Epithelial cell of esophagus (primary cell): ENCODE measurements around the gene PLET1.

Source experiments
- DNase-seq: peaks from one replicate; pipeline ENCODE4 v3.0.0; 2010; ENCODE audit warnings: low read depth
- H3K4me3 ChIP-seq: 2 replicates; pipeline ENCODE4 v1.5.1; 2011; ENCODE audit warnings: mild to moderate bottlenecking, low read length, control low read depth
- TF ChIP-seq, protein P1 (sequence below): IDR thresholded peaks from 2 replicates; pipeline ENCODE4 v1.5.1; 2011; ENCODE audit warnings: low read depth, mild to moderate bottlenecking, low read length, control low read depth, inconsistent platforms; ENCODE audit not compliant: insufficient read depth; ENCODE audit errors: missing control alignments

PLET1 gene

DNA sequence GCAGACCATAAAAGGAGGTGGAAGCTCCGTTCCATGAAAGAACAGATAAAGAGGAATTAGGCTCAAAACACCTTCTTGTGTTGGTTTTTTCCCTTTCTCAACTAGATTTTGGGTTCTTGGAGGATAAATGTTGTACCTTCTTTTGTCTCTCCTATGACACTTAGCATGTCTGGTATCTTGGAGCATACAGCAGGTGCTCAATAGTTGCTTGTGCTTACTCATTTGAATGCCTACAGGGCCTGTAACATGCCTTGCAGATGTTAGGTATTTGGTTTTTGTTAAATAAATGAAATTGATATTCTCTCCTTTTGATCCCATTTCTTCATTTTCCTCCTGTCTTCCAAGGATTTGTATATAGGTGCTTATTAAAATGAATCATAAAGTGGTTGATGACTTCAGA, 16.4 kb upstream of the PLET1 start:
- DNase-seq = no peak
- TF ChIP-seq, protein P1, sequence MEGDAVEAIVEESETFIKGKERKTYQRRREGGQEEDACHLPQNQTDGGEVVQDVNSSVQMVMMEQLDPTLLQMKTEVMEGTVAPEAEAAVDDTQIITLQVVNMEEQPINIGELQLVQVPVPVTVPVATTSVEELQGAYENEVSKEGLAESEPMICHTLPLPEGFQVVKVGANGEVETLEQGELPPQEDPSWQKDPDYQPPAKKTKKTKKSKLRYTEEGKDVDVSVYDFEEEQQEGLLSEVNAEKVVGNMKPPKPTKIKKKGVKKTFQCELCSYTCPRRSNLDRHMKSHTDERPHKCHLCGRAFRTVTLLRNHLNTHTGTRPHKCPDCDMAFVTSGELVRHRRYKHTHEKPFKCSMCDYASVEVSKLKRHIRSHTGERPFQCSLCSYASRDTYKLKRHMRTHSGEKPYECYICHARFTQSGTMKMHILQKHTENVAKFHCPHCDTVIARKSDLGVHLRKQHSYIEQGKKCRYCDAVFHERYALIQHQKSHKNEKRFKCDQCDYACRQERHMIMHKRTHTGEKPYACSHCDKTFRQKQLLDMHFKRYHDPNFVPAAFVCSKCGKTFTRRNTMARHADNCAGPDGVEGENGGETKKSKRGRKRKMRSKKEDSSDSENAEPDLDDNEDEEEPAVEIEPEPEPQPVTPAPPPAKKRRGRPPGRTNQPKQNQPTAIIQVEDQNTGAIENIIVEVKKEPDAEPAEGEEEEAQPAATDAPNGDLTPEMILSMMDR = no peak

DNA sequence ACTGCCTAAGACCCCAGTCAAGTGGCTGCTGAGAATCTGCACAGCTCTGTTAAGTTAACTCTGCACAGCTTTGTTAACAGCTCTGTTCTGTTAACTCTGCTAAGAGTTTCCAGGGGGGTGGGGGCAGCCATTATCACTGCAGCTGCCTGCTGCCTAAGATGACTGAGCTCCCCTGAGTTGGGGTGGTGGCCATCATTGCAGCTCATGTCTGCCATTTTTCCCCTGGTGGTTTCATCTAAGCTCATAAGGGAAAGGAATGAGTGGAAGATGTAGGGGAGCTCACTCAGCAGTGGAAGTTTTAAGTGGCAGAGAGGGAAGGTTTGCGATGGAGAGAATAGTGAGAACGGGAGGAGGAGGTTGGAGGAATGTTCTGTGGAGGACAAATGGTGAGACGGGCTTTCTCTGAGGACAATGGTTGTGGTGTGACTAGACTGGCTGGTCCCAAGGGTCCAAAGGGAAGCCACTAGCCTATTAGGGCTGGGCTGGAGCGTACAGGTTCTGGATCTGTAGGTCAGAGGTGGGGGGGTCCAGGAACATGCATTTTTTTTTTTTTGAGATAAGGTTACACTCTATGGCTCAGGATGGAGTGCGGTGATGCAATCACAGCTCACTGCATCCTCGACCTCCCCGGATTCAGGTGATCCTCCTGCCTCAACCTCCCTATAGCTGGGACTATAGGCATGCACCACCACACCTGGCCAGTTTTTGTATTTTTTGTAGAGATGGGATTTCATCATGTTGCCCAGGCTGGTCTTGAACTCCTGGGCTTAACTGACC, 13.5 kb upstream of the PLET1 start:
- no peak for DNase-seq
- H3K4me3 ChIP-seq = no peak overlapping the region
- TF ChIP-seq, protein P1 = no peak

More for the DNA sequence above, 16.4 kb upstream of the PLET1 start:
- H3K4me3 ChIP-seq = no peak overlapping the region

DNA sequence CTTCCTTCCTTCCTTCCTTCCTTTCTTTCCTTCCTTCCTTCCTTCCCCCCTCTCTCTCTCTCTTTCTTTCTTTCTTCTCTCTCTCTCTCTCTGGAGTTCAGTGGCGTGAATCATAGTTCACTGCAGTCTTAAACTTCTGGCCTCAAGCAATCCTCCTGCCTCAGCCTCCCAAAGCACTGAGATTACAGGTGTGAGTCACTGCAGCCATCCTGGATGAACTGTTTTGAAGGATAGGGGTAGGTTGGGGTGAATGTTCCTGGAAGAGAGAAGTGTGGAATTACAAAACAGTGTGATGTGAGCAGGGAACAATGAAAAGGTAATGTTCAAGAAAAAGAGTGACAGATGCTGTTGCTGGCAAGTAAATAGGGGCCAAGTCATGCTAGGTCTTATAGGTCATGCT, 12.4 kb upstream of the PLET1 start:
- no peak for DNase-seq
- H3K4me3 ChIP-seq = no peak overlapping the region
- TF ChIP-seq, protein P1 = no peak

DNA sequence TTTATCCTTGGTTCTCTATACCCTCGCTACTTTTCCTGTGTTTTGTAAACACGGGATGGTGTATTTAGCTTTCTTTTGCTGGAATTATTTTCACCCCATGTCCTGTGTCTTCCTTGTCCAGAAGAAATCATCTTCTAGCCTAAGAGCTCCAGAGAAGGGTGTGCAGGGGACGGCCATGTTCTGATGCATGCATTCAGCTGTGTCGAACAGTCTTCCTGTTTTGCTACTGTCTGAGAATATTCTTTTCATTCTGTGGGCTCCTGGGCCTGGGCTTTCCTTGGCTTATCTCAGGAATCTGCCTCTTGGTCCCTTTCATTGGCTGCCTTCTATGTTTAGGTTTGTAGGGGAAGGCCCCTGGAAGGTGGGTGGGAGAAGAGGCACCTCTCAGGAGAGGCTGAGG, 10.6 kb upstream of the PLET1 start:
- H3K4me3 ChIP-seq = no peak overlapping the region
- DNase-seq = no peak
- TF ChIP-seq, protein P1 = no peak

DNA sequence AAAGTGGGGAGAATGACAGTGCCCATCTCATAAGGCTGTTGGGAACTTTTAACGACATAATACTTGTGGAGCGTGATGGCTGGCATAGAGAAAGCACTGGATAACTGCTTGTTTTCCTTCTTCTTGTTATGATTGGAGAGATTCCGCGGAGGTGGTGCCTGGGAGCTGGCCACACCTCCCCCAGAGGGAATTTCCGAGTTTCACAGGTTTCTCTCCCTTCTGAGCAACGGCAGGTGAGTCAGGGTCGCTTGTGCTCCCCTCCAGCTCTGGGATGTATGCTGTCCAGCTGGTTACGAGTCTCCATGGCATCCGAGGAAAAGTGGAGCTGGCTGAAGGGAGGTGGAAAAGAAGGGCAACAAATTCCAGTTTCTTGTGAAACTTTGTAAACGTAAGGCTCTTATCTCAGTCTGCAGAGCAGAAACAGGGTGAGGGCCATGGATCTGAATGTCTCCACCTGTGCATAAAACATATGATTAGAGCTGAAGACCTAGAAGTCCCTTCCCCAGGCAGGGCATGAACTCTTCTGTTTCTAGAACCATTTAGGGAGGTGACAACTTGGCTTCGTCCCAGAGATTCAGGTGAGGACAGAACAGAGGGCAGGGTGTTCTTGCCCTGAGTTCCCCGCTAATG, 10.0 kb upstream of the PLET1 start:
- peak; percentile 47 for DNase-seq
- TF ChIP-seq, protein P1 = no peak
- H3K4me3 ChIP-seq = no peak overlapping the region

DNA sequence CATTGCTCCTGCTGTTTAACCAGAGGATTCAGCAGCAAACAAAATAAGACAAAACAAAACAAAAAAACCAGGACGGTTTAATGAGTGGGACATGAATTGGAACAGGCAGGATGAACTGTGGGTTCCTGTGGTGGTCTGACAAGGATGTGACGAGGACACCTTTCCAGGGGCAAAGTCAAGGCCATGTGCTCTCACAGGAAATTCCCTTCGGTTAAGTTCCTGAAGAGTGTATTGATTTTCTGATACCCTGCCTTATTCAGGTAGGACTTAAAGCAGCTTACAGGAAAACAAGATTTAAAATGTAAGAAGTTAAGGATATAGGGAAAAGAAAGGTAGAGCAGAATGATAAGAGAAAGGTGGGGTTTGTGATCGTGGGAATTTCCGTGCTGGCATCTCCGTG, 8.5 kb upstream of the PLET1 start:
- DNase-seq = no peak
- H3K4me3 ChIP-seq = no peak overlapping the region
- TF ChIP-seq, protein P1 = no peak

DNA sequence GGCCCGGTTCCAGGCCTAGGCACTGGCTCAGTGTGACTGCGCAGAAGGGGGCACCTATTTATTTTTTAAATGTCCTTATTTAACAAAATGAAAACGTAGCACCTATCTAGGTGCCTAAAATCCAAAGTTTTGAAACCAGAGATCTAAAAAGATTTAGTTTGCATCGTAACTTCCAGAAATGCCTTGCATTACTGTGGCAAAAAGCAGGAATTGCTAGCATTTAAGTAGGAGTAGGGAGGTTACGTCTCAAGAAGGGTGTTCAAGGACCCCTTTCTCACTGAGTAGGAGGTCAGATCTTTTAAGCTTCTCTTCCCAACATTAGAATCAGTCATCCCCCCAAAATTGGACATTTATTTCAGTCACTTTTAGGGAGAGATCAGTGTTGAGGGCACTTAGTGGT, 7.7 kb upstream of the PLET1 start:
- no peak for DNase-seq
- no peak overlapping the region for H3K4me3 ChIP-seq
- TF ChIP-seq, protein P1 = no peak
